ENCODE measurements around the gene SPHK2.
A peak's percentile ranks its signal among the peaks of the same experiment; 100 is the strongest.

Gene SPHK2

GRCh38 chr19:48632692-48633147 lies 13.4 kb downstream of the SPHK2 start:
- no peak overlapping the region for H3K18ac ChIP-seq (ENCODE audit: low read length)
- H3K36me3 ChIP-seq (ENCODE audit: control insufficient read depth, insufficient read depth, low read length), result no peaks in the 10 kb centered on the region
- H4K5ac ChIP-seq (ENCODE audit: low read length), result no peak overlapping the region
- no peaks in the 10 kb centered on the region for H3K79me1 ChIP-seq (ENCODE audit: low read length)
- H3K27ac ChIP-seq (ENCODE audit: low read depth, low read length), result no peak overlapping the region
- H3K9ac ChIP-seq (ENCODE audit: low read length), result no peak overlapping the region
- DNase-seq, result no peak
- H2BK5ac ChIP-seq (ENCODE audit: low read length), result no peak overlapping the region
- no peak overlapping the region for H4K8ac ChIP-seq (ENCODE audit: low read depth, low read length)
- no peak overlapping the region for H3K4ac ChIP-seq (ENCODE audit: low read depth, low read length)
- no peak overlapping the region for H3K4me3 ChIP-seq (ENCODE audit: low read length)
- H2BK15ac ChIP-seq (replicated peaks; ENCODE audit: low read depth), result no peak overlapping the region
- H3K23ac ChIP-seq (ENCODE audit: low read length), result no peak overlapping the region
- H3K27me3 ChIP-seq (ENCODE audit: insufficient read depth, low read length, poor library complexity), result peaks cover 9% of the 10 kb centered on the region
- no peaks in the 10 kb centered on the region for H3K79me2 ChIP-seq (ENCODE audit: control insufficient read depth, insufficient read depth, low read length)
- H2BK120ac ChIP-seq (ENCODE audit: low read depth, low read length), result no peak overlapping the region
- peaks cover 9% of the 10 kb centered on the region for H3K4me1 ChIP-seq (ENCODE audit: control insufficient read depth, low read depth, low read length)
- no peak overlapping the region for H2AK5ac ChIP-seq (ENCODE audit: low read length)
- no peak overlapping the region for H3K4me2 ChIP-seq (ENCODE audit: low read length)
- no peak overlapping the region for H3K56ac ChIP-seq (ENCODE audit: low read length)

GRCh38 chr19:48633148-48634035 lies 14.1 kb downstream of the SPHK2 start:
- no peak overlapping the region for H3K4me3 ChIP-seq (ENCODE audit: low read length)
- no peak overlapping the region for H3K9ac ChIP-seq (ENCODE audit: low read length)
- no peaks in the 10 kb centered on the region for H3K79me2 ChIP-seq (ENCODE audit: control insufficient read depth, insufficient read depth, low read length)
- H3K23ac ChIP-seq (ENCODE audit: low read length), result no peak overlapping the region
- no peak overlapping the region for H3K27ac ChIP-seq (ENCODE audit: low read depth, low read length)
- H3K27me3 ChIP-seq (ENCODE audit: insufficient read depth, low read length, poor library complexity), result peaks cover 9% of the 10 kb centered on the region
- H3K4me2 ChIP-seq (ENCODE audit: low read length), result no peak overlapping the region
- no peak for DNase-seq
- no peak overlapping the region for H2BK5ac ChIP-seq (ENCODE audit: low read length)
- H2BK15ac ChIP-seq (replicated peaks; ENCODE audit: low read depth), result no peak overlapping the region
- H2BK120ac ChIP-seq (ENCODE audit: low read depth, low read length), result no peak overlapping the region
- no peak overlapping the region for H3K56ac ChIP-seq (ENCODE audit: low read length)
- no peaks in the 10 kb centered on the region for H3K36me3 ChIP-seq (ENCODE audit: control insufficient read depth, insufficient read depth, low read length)
- H4K5ac ChIP-seq (ENCODE audit: low read length), result no peak overlapping the region
- H4K8ac ChIP-seq (ENCODE audit: low read depth, low read length), result no peak overlapping the region
- H3K18ac ChIP-seq (ENCODE audit: low read length), result no peak overlapping the region
- peaks cover 10% of the 10 kb centered on the region for H3K4me1 ChIP-seq (ENCODE audit: control insufficient read depth, low read depth, low read length)
- WGBS (ENCODE audit: extremely low coverage, insufficient coverage, low lambda C conversion rate), result no CpG with 5 or more reads among the region's 22 CpGs
- H3K79me1 ChIP-seq (ENCODE audit: low read length), result no peaks in the 10 kb centered on the region
- H2AK5ac ChIP-seq (ENCODE audit: low read length), result no peak overlapping the region
- no peak overlapping the region for H3K4ac ChIP-seq (ENCODE audit: low read depth, low read length)

- Histone ChIP-seq H3K4me2 (ENCODE audit: low read length) (no peak overlapping the region), H3K36me3 (ENCODE audit: control insufficient read depth, insufficient read depth, low read length) (no peaks in the 10 kb centered on the region), H3K56ac (ENCODE audit: low read length) (peak overlapping the region; percentile 19), H3K4me1 (ENCODE audit: control insufficient read depth, low read depth, low read length) (peaks cover 13% of the 10 kb centered on the region), H3K23ac (ENCODE audit: low read length) (no peak overlapping the region), H2BK120ac (ENCODE audit: low read depth, low read length) (no peak overlapping the region), H4K5ac (ENCODE audit: low read length) (no peak overlapping the region), H2BK5ac (ENCODE audit: low read length) (no peak overlapping the region), H3K4ac (ENCODE audit: low read depth, low read length) (no peak overlapping the region), H3K4me3 (ENCODE audit: low read length) (no peak overlapping the region), H3K27ac (ENCODE audit: low read depth, low read length) (no peak overlapping the region), H3K18ac (ENCODE audit: low read length) (no peak overlapping the region), H2BK15ac (replicated peaks; ENCODE audit: low read depth) (no peak overlapping the region), H4K8ac (ENCODE audit: low read depth, low read length) (no peak overlapping the region), H3K9ac (ENCODE audit: low read length) (peak overlapping the region; percentile 20), H2AK5ac (ENCODE audit: low read length) (no peak overlapping the region), H3K79me2 (ENCODE audit: control insufficient read depth, insufficient read depth, low read length) (no peaks in the 10 kb centered on the region), H3K27me3 (ENCODE audit: insufficient read depth, low read length, poor library complexity) (peaks cover 9% of the 10 kb centered on the region), H3K79me1 (ENCODE audit: low read length) (no peaks in the 10 kb centered on the region)
- WGBS (ENCODE audit: extremely low coverage, insufficient coverage, low lambda C conversion rate), result no CpG with 5 or more reads among the region's 7 CpGs
- no peak for DNase-seq
Observed at GRCh38 chr19:48634036-48634342, 14.7 kb downstream of the SPHK2 start.

GRCh38 chr19:48634424-48635262 lies 15.3 kb downstream of the SPHK2 start:
- peak overlapping the region; percentile 25 for H3K56ac ChIP-seq (ENCODE audit: low read length)
- no peak overlapping the region for H3K27ac ChIP-seq (ENCODE audit: low read depth, low read length)
- no peak overlapping the region for H3K4ac ChIP-seq (ENCODE audit: low read depth, low read length)
- H3K4me3 ChIP-seq (ENCODE audit: low read length), result no peak overlapping the region
- peak overlapping the region; percentile 41 for H3K18ac ChIP-seq (ENCODE audit: low read length)
- H3K4me2 ChIP-seq (ENCODE audit: low read length), result peak overlapping the region; percentile 34
- no peaks in the 10 kb centered on the region for H3K36me3 ChIP-seq (ENCODE audit: control insufficient read depth, insufficient read depth, low read length)
- H2BK15ac ChIP-seq (replicated peaks; ENCODE audit: low read depth), result no peak overlapping the region
- H2BK120ac ChIP-seq (ENCODE audit: low read depth, low read length), result peak overlapping the region; percentile 15
- no peak overlapping the region for H3K23ac ChIP-seq (ENCODE audit: low read length)
- H3K9ac ChIP-seq (ENCODE audit: low read length), result peak overlapping the region; percentile 20
- no peak overlapping the region for H2BK5ac ChIP-seq (ENCODE audit: low read length)
- H3K79me1 ChIP-seq (ENCODE audit: low read length), result no peaks in the 10 kb centered on the region
- no peak overlapping the region for H4K5ac ChIP-seq (ENCODE audit: low read length)
- peaks cover 9% of the 10 kb centered on the region for H3K27me3 ChIP-seq (ENCODE audit: insufficient read depth, low read length, poor library complexity)
- peak; percentile 98 for DNase-seq
- no peak overlapping the region for H4K8ac ChIP-seq (ENCODE audit: low read depth, low read length)
- WGBS (ENCODE audit: extremely low coverage, insufficient coverage, low lambda C conversion rate), result no CpG with 5 or more reads among the region's 37 CpGs
- peaks cover 13% of the 10 kb centered on the region for H3K4me1 ChIP-seq (ENCODE audit: control insufficient read depth, low read depth, low read length)
- H3K79me2 ChIP-seq (ENCODE audit: control insufficient read depth, insufficient read depth, low read length), result no peaks in the 10 kb centered on the region
- no peak overlapping the region for H2AK5ac ChIP-seq (ENCODE audit: low read length)

- H3K27me3 ChIP-seq (ENCODE audit: insufficient read depth, low read length, poor library complexity), result peaks cover 9% of the 10 kb centered on the region
- H3K56ac ChIP-seq (ENCODE audit: low read length), result peak overlapping the region; percentile 79
- no peak overlapping the region for H3K27ac ChIP-seq (ENCODE audit: low read depth, low read length)
- no peak overlapping the region for H2BK120ac ChIP-seq (ENCODE audit: low read depth, low read length)
- no CpG with 5 or more reads among the region's 67 CpGs for WGBS (ENCODE audit: extremely low coverage, insufficient coverage, low lambda C conversion rate)
- H3K4me2 ChIP-seq (ENCODE audit: low read length), result peak overlapping the region; percentile 67
- no peak for DNase-seq
- H4K8ac ChIP-seq (ENCODE audit: low read depth, low read length), result no peak overlapping the region
- no peak overlapping the region for H3K4me3 ChIP-seq (ENCODE audit: low read length)
- H3K23ac ChIP-seq (ENCODE audit: low read length), result no peak overlapping the region
- peaks cover 13% of the 10 kb centered on the region for H3K4me1 ChIP-seq (ENCODE audit: control insufficient read depth, low read depth, low read length)
- peak overlapping the region; percentile 64 for H3K9ac ChIP-seq (ENCODE audit: low read length)
- no peak overlapping the region for H4K5ac ChIP-seq (ENCODE audit: low read length)
- H3K79me2 ChIP-seq (ENCODE audit: control insufficient read depth, insufficient read depth, low read length), result no peaks in the 10 kb centered on the region
- H3K79me1 ChIP-seq (ENCODE audit: low read length), result no peaks in the 10 kb centered on the region
- peak overlapping the region; percentile 56 for H3K18ac ChIP-seq (ENCODE audit: low read length)
- no peak overlapping the region for H2BK5ac ChIP-seq (ENCODE audit: low read length)
- H3K4ac ChIP-seq (ENCODE audit: low read depth, low read length), result no peak overlapping the region
- H2BK15ac ChIP-seq (replicated peaks; ENCODE audit: low read depth), result no peak overlapping the region
- no peaks in the 10 kb centered on the region for H3K36me3 ChIP-seq (ENCODE audit: control insufficient read depth, insufficient read depth, low read length)
- H2AK5ac ChIP-seq (ENCODE audit: low read length), result no peak overlapping the region
Observed at GRCh38 chr19:48635263-48635965, 16.1 kb downstream of the SPHK2 start.
